Nephron progenitor cell (in vitro differentiated cells): Measurements from ENCODE around the gene CD33.

ENCODE experiments used
- DNase-seq: peaks from one replicate; pipeline ENCODE4 v3.0.0; 2021
- H3K27ac Mint-ChIP-seq: 2 replicates; pipeline ENCODE4 v1.8.0; 2021; ENCODE audit warnings: mild to moderate bottlenecking, moderate library complexity, mixed read lengths
- H3K27me3 Mint-ChIP-seq: 2 replicates; pipeline ENCODE4 v1.8.0; 2021; ENCODE audit warnings: mild to moderate bottlenecking, low read depth, mixed read lengths; ENCODE audit not compliant: poor library complexity
- H3K36me3 Mint-ChIP-seq: 2 replicates; pipeline ENCODE4 v1.8.0; 2021; ENCODE audit warnings: low read depth, mixed read lengths
- H3K4me1 Mint-ChIP-seq: 2 replicates; pipeline ENCODE4 v1.8.0; 2021; ENCODE audit warnings: mixed read lengths
- H3K4me3 Mint-ChIP-seq: 2 replicates; pipeline ENCODE4 v1.8.0; 2021; ENCODE audit warnings: mild to moderate bottlenecking, moderate library complexity, mixed read lengths
- H3K9me3 Mint-ChIP-seq: 2 replicates; pipeline ENCODE4 v1.8.0; 2021; ENCODE audit warnings: mild to moderate bottlenecking, moderate library complexity, mixed read lengths
- CTCF ChIP-seq: fragments of 200-600 bp; sonication (generic); IDR thresholded peaks from 2 replicates; pipeline ENCODE4 v1.5.0; 2021; ENCODE audit warnings: antibody characterized with exemption

The CD33 gene

DNA sequence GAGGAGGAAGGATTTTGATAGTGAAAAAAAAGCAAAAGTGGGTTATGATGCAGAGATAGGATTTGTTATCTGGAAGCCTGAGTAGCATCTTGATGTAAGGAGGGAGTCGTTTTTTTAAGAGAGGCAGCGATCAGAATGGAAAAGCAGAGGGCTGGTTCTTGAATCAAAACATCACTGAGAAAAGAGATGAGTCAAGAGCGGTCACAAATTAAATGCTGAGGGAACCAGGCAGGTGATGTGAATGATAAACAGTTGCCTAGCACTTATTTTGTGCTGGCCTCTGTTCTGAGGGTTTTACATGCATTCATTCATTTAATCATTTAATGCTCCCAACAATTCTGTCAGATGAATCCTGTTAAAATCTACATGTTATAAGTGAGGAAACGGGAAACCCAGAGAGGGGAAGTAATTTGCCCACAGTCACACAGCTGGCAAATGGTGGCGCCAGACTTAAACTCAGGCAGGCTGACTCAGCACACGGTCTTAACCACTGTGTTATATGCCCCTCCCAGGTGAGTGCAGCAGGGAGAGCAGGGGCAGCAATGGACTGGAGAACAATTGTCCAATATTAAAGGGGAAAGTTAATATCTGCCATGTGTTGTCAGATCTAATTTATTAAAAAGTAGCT is 47.4 kb downstream of the CD33 start:
- no peaks in the 10 kb centered on the region for H3K36me3 Mint-ChIP-seq
- DNase-seq, result no peak
- no peak overlapping the region for H3K27ac Mint-ChIP-seq
- H3K9me3 Mint-ChIP-seq, result no peaks in the 10 kb centered on the region
- H3K27me3 Mint-ChIP-seq, result peaks cover 8% of the 10 kb centered on the region
- TF ChIP-seq CTCF, result no peak
- no peaks in the 10 kb centered on the region for H3K4me1 Mint-ChIP-seq
- H3K4me3 Mint-ChIP-seq, result no peak overlapping the region

- H3K27ac Mint-ChIP-seq, result no peak overlapping the region
- no peak overlapping the region for H3K4me3 Mint-ChIP-seq
- no peaks in the 10 kb centered on the region for H3K36me3 Mint-ChIP-seq
- no peak for DNase-seq
- peaks cover 14% of the 10 kb centered on the region for H3K27me3 Mint-ChIP-seq
- no peak for TF ChIP-seq CTCF
- H3K4me1 Mint-ChIP-seq, result no peaks in the 10 kb centered on the region
- peaks cover 3% of the 10 kb centered on the region for H3K9me3 Mint-ChIP-seq
Observed at GRCh38 chr19:51274049-51274770, 49.3 kb downstream of the CD33 start.

- DNase-seq, result no peak
- Mint-ChIP-seq H3K27me3 (peaks cover 27% of the 10 kb centered on the region), H3K36me3 (no peaks in the 10 kb centered on the region), H3K4me1 (no peaks in the 10 kb centered on the region), H3K27ac (no peak overlapping the region), H3K4me3 (no peak overlapping the region), H3K9me3 (peaks cover 11% of the 10 kb centered on the region)
- TF ChIP-seq CTCF, result no peak
Observed at GRCh38 chr19:51277112-51277511, 52.2 kb downstream of the CD33 start.

DNA sequence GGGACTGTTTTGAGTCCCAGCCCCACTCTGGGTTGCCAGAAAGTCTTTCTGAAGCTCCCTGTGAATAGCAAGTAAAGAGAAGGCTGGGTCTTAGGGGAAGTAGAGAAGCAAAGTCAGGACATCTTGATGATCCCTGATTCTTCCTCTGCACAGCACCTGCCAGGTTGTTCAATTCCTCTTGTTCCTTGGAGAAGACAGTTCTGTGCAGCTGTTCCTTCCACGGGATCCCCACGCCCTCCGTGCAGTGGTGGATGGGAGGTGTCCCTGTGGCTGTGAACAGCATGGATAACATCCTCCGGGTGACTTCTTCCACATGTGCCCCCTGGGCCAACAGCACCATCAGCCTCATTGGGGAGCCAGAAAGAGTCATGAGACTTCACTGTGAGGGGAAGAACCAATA is 57.5 kb downstream of the CD33 start:
- DNase-seq, result no peak
- H3K36me3 Mint-ChIP-seq, result no peaks in the 10 kb centered on the region
- H3K9me3 Mint-ChIP-seq, result peaks cover 16% of the 10 kb centered on the region
- peaks cover 36% of the 10 kb centered on the region for H3K27me3 Mint-ChIP-seq
- H3K27ac Mint-ChIP-seq, result no peak overlapping the region
- no peak for TF ChIP-seq CTCF
- no peak overlapping the region for H3K4me3 Mint-ChIP-seq
- H3K4me1 Mint-ChIP-seq, result no peaks in the 10 kb centered on the region

- Mint-ChIP-seq H3K9me3 (peaks cover 8% of the 10 kb centered on the region), H3K4me3 (no peak overlapping the region), H3K27ac (no peak overlapping the region), H3K36me3 (no peaks in the 10 kb centered on the region), H3K27me3 (peaks cover 22% of the 10 kb centered on the region), H3K4me1 (no peaks in the 10 kb centered on the region)
- no peak for DNase-seq
- TF ChIP-seq CTCF, result no peak
Observed at GRCh38 chr19:51285682-51286081, 60.8 kb downstream of the CD33 start.
